GM19351 (cell line): ENCODE measurements around the gene CRELD2.

Experiments
- ATAC-seq: cut with Tn5 transposase; IDR thresholded peaks from one replicate; pipeline ENCODE4 v1.9.1; 2021; ENCODE audit warnings: mild to moderate bottlenecking, moderate library complexity; ENCODE audit not compliant: unreplicated experiment

CRELD2 gene

GRCh38 chr22:49887064-49887451 is 31.4 kb upstream of the CRELD2 start:
- no peak for ATAC-seq

- no peak for ATAC-seq
Observed at GRCh38 chr22:49887702-49888101, 30.7 kb upstream of the CRELD2 start.

GRCh38 chr22:49889071-49889470 is 29.4 kb upstream of the CRELD2 start:
- no peak for ATAC-seq

GRCh38 chr22:49892226-49892899 is 26.1 kb upstream of the CRELD2 start:
- no peak for ATAC-seq

GRCh38 chr22:49893025-49893424 is 25.4 kb upstream of the CRELD2 start:
- no peak for ATAC-seq

GRCh38 chr22:49894322-49895054 is 23.9 kb upstream of the CRELD2 start:
- ATAC-seq, result no peak

- no peak for ATAC-seq
Observed at GRCh38 chr22:49896201-49896600, 22.2 kb upstream of the CRELD2 start.

GRCh38 chr22:49897015-49897684 is 21.3 kb upstream of the CRELD2 start:
- no peak for ATAC-seq

GRCh38 chr22:49899530-49899929 is 18.9 kb upstream of the CRELD2 start:
- ATAC-seq, result no peak

GRCh38 chr22:49900441-49901230 is 17.8 kb upstream of the CRELD2 start:
- no peak for ATAC-seq

GRCh38 chr22:49901457-49901856 is 17.0 kb upstream of the CRELD2 start:
- no peak for ATAC-seq

GRCh38 chr22:49903322-49904039 is 15.0 kb upstream of the CRELD2 start:
- ATAC-seq, result no peak

GRCh38 chr22:49904040-49904369 is 14.4 kb upstream of the CRELD2 start:
- no peak for ATAC-seq

- ATAC-seq, result no peak
Observed at GRCh38 chr22:49905465-49905864, 13.0 kb upstream of the CRELD2 start.

GRCh38 chr22:49906071-49906798 is 12.2 kb upstream of the CRELD2 start:
- ATAC-seq, result no peak

- no peak for ATAC-seq
Observed at GRCh38 chr22:49906799-49907290, 11.6 kb upstream of the CRELD2 start.

- ATAC-seq, result no peak
Observed at GRCh38 chr22:49907807-49908206, 10.6 kb upstream of the CRELD2 start.

- no peak for ATAC-seq
Observed at GRCh38 chr22:49909476-49910205, 8.8 kb upstream of the CRELD2 start.
